Neural crest cell (in vitro differentiated cells): ENCODE results near the gene DNASE2B. TPM values are rescaled to one million over a fixed set of nuclear protein-coding genes. Genes with fewer than 3 reads are reported as not detected.

Source experiments
- DNase-seq: peaks from one replicate; pipeline ENCODE4 v3.0.0; 2021; ENCODE audit warnings: low read depth, mixed read lengths, low spot score
- H3K27ac Mint-ChIP-seq: one replicate; pipeline ENCODE4 v1.8.0; 2021; ENCODE audit warnings: mild to moderate bottlenecking, mixed read lengths; ENCODE audit not compliant: unreplicated experiment
- H3K27me3 Mint-ChIP-seq: 2 replicates; pipeline ENCODE4 v1.8.0; 2021; ENCODE audit warnings: low read depth, mild to moderate bottlenecking, mixed read lengths
- H3K36me3 Mint-ChIP-seq: 2 replicates; pipeline ENCODE4 v1.8.0; 2021; ENCODE audit warnings: low read depth, mild to moderate bottlenecking, mixed read lengths
- H3K4me1 Mint-ChIP-seq: 2 replicates; pipeline ENCODE4 v1.8.0; 2021; ENCODE audit warnings: mixed read lengths
- H3K4me3 Mint-ChIP-seq: one replicate; pipeline ENCODE4 v1.8.0; 2021; ENCODE audit warnings: mild to moderate bottlenecking, mixed read lengths
- H3K9me3 Mint-ChIP-seq: 2 replicates; pipeline ENCODE4 v1.8.0; 2021; ENCODE audit warnings: mixed read lengths
- total RNA-seq: library from RNA; stranded (reverse); gene quantifications from 2 replicates; pipeline ENCODE4 v1.2.1, GENCODE V29; 2021
- TF ChIP-seq, protein P1 (sequence below): fragments of 200-600 bp; sonication (generic); conservative IDR thresholded peaks from 2 replicates; pipeline ENCODE4 v1.5.0; 2021; ENCODE audit warnings: antibody characterized with exemption, mild to moderate bottlenecking

Gene DNASE2B
- total RNA-seq, 1 donor from 2014 or later, result not detected

DNA sequence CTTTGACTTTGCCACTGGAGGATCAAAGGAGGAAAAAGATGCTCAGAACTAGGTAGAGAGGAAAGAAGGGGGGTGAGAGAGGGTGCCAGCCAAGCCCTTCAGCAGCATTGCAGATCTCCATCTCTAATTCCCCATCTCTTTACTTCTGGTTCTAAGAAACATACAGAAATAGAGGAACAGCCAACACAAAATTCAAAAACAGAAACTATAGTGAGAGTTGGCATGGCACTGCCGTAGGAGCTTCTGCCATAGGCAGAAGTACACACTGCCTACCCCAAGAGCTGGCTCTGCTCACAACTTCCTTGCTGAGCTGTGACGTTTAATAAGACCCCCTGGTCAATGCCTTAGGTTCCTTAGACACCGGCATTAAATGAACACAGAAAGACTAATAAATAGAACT lies 54.2 kb downstream of the DNASE2B start:
- DNase-seq, result no peak
- peaks cover 3% of the 10 kb centered on the region for H3K9me3 Mint-ChIP-seq
- TF ChIP-seq, protein P1, sequence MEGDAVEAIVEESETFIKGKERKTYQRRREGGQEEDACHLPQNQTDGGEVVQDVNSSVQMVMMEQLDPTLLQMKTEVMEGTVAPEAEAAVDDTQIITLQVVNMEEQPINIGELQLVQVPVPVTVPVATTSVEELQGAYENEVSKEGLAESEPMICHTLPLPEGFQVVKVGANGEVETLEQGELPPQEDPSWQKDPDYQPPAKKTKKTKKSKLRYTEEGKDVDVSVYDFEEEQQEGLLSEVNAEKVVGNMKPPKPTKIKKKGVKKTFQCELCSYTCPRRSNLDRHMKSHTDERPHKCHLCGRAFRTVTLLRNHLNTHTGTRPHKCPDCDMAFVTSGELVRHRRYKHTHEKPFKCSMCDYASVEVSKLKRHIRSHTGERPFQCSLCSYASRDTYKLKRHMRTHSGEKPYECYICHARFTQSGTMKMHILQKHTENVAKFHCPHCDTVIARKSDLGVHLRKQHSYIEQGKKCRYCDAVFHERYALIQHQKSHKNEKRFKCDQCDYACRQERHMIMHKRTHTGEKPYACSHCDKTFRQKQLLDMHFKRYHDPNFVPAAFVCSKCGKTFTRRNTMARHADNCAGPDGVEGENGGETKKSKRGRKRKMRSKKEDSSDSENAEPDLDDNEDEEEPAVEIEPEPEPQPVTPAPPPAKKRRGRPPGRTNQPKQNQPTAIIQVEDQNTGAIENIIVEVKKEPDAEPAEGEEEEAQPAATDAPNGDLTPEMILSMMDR, result no peak
- H3K36me3 Mint-ChIP-seq, result no peaks in the 10 kb centered on the region
- H3K4me1 Mint-ChIP-seq, result no peaks in the 10 kb centered on the region
- H3K27ac Mint-ChIP-seq, result no peak overlapping the region
- H3K4me3 Mint-ChIP-seq, result no peak overlapping the region
- peaks cover 19% of the 10 kb centered on the region for H3K27me3 Mint-ChIP-seq

DNA sequence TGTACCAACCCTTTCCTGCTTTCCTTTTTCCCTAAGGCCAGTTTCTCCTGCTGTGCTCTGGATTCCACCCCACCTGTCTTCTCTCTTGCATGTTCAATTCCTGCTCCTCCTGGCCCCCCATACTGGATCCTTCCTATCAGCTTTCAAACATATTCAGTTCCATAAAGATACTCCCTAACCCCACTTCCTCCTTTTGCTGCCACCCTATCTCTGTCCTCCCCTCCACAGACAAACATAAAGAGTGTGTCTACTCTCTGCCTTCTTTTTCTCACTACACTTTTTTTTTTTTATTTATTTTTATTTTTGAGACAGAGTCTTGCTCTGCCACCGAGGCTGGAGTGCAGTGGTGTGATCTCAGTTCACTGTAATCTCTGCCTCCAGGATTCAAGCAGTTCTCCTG lies 63.8 kb downstream of the DNASE2B start:
- TF ChIP-seq, protein P1, result no peak
- no peak for DNase-seq
- Mint-ChIP-seq H3K4me1 (no peaks in the 10 kb centered on the region), H3K27ac (no peak overlapping the region), H3K27me3 (peaks cover 63% of the 10 kb centered on the region), H3K9me3 (no peaks in the 10 kb centered on the region), H3K36me3 (no peaks in the 10 kb centered on the region), H3K4me3 (no peak overlapping the region)

Other genes with a start within 250 kb of the DNASE2B start
- gene SAMD13, start 96.8 kb upstream of the DNASE2B start, total RNA-seq, result 2.1 and 2.3 TPM in 2 replicates
- 35.4 and 36.5 TPM in 2 replicates for gene RPF1, start 80.8 kb downstream of the DNASE2B start, total RNA-seq
- gene SPATA1, start 107.9 kb downstream of the DNASE2B start, total RNA-seq, result 1.5 and 2.3 TPM in 2 replicates
- gene GNG5, start 108.1 kb downstream of the DNASE2B start, total RNA-seq, result 123 and 126 TPM in 2 replicates
- gene CTBS, start 176.0 kb downstream of the DNASE2B start, total RNA-seq, result 3.6 and 3.8 TPM in 2 replicates